LNCAP (cell line): ENCODE measurements around the gene MAP3K5.

Experiments used
- TF ChIP-seq, protein P1 (sequence below): fragments of 450-650 bp; IDR thresholded peaks from 2 replicates; pipeline ENCODE4 v1.5.1; 2017; ENCODE audit warnings: mild to moderate bottlenecking

Gene MAP3K5

DNA sequence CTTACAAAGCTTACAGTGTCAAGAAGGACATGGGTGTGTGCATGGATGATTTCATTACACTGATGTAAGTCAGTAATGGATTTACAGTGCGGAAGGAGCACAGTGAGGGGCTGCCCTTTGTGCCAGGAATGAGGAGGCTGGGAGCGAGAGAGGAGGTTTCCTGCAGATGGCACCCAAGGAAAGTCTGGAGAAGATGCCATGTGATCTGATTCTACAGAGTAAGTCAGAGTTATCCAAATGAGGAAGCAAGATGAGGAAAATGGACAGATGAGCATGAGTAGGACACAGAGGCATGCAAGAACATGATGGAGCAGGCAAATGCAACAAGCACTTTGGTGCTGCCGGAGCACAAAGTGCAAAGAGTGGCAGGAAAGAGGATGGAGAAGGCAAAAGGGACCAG lies 271.8 kb downstream of the MAP3K5 start:
- TF ChIP-seq, protein P1, sequence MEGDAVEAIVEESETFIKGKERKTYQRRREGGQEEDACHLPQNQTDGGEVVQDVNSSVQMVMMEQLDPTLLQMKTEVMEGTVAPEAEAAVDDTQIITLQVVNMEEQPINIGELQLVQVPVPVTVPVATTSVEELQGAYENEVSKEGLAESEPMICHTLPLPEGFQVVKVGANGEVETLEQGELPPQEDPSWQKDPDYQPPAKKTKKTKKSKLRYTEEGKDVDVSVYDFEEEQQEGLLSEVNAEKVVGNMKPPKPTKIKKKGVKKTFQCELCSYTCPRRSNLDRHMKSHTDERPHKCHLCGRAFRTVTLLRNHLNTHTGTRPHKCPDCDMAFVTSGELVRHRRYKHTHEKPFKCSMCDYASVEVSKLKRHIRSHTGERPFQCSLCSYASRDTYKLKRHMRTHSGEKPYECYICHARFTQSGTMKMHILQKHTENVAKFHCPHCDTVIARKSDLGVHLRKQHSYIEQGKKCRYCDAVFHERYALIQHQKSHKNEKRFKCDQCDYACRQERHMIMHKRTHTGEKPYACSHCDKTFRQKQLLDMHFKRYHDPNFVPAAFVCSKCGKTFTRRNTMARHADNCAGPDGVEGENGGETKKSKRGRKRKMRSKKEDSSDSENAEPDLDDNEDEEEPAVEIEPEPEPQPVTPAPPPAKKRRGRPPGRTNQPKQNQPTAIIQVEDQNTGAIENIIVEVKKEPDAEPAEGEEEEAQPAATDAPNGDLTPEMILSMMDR, result no peak

DNA sequence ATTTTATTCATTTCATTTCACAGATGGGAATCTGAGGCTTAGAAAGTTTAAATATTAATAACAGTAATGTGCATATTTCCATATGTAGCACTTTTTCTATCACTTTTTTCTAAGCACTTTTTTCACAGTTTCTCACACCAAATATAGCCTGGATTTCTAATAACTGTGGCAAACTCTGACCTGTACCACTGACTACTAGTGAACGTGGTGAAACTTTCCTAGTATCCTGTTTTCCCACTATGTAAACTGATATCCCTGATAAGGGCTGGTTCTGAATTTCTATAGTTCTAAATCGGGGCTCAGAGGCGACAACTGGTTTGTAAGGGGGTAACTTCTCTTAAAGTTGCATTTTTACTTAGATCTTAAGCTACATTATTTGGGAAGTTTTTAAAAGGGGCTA lies 274.7 kb downstream of the MAP3K5 start:
- TF ChIP-seq, protein P1, result no peak

DNA sequence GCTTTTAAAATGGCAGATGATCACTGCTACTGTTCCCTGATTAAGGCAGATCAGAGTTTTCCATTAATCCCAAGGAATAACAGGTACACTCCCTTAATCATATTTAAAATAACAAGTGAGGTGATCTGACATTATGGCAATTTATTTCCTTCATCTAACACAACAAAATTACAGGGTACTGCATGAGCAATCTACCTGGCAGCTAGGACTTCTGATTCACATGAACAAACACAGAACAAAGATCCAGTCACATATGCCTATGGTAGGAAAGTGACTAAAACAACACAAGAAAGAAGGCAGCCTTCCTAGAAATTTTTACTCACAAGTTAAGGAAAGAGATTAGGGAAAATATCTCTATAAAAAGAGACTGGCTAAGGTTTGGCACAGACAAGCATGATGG lies 275.3 kb downstream of the MAP3K5 start:
- TF ChIP-seq, protein P1, result no peak

DNA sequence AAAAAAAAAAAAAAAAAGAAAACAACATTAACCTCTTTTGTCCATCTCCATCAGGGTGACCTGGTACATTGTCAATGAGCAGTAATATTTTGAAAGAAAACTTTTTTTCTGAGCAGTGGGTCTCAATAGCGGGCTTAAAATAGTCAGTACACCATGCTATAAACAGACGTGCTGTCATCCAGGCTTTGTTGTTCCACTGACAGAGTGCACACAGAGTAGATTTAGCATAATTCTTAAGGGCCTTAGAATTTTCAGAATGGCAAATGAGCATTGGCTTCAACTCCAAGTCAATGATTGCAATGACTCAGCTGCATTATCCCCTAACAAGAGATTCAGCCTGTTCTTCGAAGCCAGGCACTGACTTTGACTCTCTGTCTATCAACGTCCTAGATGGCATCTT lies 277.7 kb downstream of the MAP3K5 start:
- TF ChIP-seq, protein P1, result no peak

DNA sequence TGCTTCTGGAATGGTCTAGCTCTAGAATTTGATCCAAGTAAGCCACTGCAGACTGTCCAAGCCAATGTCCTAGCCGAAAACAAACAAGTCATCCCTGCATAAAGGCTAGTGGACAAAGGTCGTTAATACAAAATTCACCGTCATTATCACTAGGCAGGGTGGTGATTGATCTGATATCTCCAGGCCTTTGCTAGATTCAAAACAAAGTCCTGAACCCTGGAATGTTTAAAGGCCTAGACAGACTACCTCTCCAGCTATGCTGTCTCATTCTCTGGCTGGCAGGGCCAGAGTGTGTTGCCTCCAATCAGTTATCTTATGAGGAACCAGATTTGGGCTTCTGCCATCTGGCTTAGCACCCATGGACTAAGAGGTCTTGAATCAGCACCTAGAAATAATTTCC lies 280.4 kb downstream of the MAP3K5 start:
- TF ChIP-seq, protein P1, result no peak

DNA sequence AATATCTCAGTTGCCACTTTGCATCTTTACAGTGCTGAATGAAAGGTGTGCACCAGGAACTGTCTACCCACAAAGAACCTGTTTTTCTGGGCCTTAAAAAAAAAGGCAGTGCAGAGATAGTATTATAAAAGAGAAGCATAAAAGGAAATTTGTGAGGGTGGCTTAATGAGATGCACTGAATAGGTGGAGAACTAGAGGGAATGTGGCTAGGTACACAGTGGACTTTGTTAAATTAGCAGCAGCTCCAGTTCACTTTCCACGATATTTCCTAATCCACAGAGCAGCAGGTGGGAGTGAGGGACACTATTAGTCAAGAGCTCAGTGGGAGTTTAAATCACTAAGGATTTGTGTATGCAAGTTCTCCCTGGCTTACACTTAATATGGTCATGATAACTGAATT lies 280.9 kb downstream of the MAP3K5 start:
- TF ChIP-seq, protein P1, result no peak

DNA sequence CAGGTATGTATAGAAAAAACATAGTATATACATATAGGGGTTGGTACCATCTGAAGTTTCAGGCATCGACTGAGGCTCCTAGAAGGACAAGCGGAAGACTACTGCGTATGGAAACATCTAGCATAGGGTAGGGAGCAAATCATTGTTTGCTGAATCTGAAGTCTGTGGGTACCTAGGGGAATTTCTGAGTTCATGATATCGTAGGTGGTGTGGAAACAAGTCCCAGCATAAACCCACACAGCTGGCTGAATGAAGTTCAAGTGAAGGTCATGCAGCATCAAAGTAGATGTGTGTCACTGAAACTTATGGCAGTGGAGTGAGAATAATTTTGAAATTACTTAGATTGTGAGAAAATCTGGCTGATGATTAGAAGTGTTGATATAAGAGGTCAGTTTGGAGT lies 281.5 kb downstream of the MAP3K5 start:
- TF ChIP-seq, protein P1, result no peak

DNA sequence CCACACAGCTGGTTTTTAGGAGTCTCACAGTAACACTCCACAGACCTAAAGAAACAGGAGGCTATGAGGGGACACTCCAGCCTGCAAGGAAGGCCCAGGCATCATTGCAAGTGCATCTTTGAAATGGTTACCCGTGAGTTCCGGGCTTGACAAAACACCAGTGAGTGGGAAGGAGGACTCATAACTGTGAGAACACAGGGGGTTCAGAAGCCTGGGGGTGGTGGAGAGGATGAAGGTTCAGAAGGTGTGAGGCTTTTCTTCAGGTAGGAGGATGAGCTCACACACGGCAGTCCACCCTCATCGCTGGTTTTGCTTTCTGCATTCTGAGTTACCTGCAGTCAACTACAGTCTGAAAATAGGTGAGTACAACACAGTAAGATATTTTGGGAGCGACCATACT lies 282.0 kb downstream of the MAP3K5 start:
- TF ChIP-seq, protein P1, result no peak
